GM23248 (cell line): ENCODE data around the gene TMCO5A.

Experiments used
- EZH2 ChIP-seq: fragments of 200-600 bp; sonication (generic); IDR thresholded peaks from 2 replicates; pipeline ENCODE4 v1.6.1; 2018; ENCODE audit warnings: antibody characterized with exemption, mild to moderate bottlenecking; ENCODE audit not compliant: insufficient read depth, poor library complexity, severe bottlenecking
- EZH2phosphoT487 ChIP-seq: fragments of 200-600 bp; sonication (generic); IDR thresholded peaks from 2 replicates; pipeline ENCODE4 v1.6.1; 2018; ENCODE audit warnings: antibody characterized with exemption, moderate library complexity, mild to moderate bottlenecking, low read depth; ENCODE audit not compliant: insufficient read depth

DNA sequence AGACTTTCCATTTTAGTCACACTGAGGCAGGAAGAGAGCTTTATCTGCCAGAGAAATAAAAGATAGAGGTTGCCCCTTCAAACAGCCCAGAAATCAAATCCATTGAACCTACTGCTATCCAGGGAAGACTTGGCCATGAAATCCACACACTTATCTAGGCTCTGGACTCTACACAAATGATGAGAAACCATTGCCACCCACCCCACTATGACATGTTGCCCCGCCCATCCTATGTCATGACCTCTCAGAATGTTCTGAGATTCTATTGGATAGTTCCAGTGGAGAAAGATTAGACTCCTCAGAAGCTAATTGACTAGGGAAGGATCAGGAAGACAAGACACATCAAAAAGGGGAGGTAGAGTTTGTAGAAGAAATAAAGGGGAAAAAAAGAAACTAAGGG, at the start of gene TMCO5A:
- TF ChIP-seq EZH2, result no peak
- no peak for TF ChIP-seq EZH2phosphoT487
